Effector memory CD8-positive, alpha-beta T cell (primary cell): ENCODE data around the gene ACTMAP.

Experiments
- ATAC-seq: fragments of 150-1000 bp; cut with Tn5 transposase; replicated peaks from 2 replicates; pipeline ENCODE4 v1.10.0; 2021; ENCODE audit warnings: mild to moderate bottlenecking, moderate library complexity
- DNase-seq, 3 experiments: peaks; one replicate each; pipeline ENCODE4 v3.0.0; 2021
- H3K27ac Mint-ChIP-seq, 2 donors: one replicate each; pipeline ENCODE4 v1.8.0; 2022; ENCODE audit warnings: mild to moderate bottlenecking in 2 of 2, mixed read lengths in 2 of 2, moderate library complexity in 2 of 2
- H3K27me3 Mint-ChIP-seq, 2 donors: one replicate each; pipeline ENCODE4 v1.8.0; 2022; ENCODE audit warnings: mixed read lengths in 2 of 2
- H3K36me3 Mint-ChIP-seq: one replicate; pipeline ENCODE4 v1.8.0; 2022; ENCODE audit warnings: mild to moderate bottlenecking, moderate library complexity, mixed read lengths; ENCODE audit not compliant: insufficient read depth
- H3K4me1 Mint-ChIP-seq, 2 donors: one replicate each; pipeline ENCODE4 v1.8.0; 2022; ENCODE audit warnings: low read depth in 2 of 2, mixed read lengths in 2 of 2
- H3K4me3 Mint-ChIP-seq, 2 donors: one replicate each; pipeline ENCODE4 v1.8.0; 2022; ENCODE audit warnings: mild to moderate bottlenecking in 2 of 2, mixed read lengths in 2 of 2, moderate library complexity in 2 of 2
- H3K9me3 Mint-ChIP-seq, 2 donors: one replicate each; pipeline ENCODE4 v1.8.0; 2022; ENCODE audit warnings: mixed read lengths in 2 of 2

Gene ACTMAP

DNA sequence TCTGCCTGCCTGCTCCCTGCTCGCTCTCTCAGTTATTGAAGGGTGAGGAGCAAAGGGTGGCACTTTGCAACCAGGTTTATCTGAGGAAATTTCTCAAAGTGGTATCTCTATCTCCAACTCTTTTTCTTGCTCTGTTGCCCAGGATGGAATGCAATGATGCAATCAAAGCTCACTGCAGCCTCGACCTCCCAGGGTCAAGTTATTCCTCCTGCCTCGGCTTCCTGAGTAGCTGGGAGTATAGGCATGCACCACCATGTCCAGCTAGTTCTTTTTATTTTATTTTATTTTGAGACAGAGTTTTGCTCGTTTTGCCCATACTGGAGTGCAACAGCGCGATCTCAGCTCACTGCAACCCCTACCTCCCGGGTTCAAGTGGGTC is 4.9 kb downstream of the ACTMAP start:
- Mint-ChIP-seq H3K4me3 (no peak overlapping the region), H3K36me3 (peaks cover 11% of the 10 kb centered on the region), H3K27me3 (no peaks in the 10 kb centered on the region), H3K4me1 (peaks cover 11 to 15% of the 10 kb centered on the region in 2 donors), H3K9me3 (no peaks in the 10 kb centered on the region), H3K27ac (no peak overlapping the region)
- DNase-seq (no peak), ATAC-seq (no peak)

DNA sequence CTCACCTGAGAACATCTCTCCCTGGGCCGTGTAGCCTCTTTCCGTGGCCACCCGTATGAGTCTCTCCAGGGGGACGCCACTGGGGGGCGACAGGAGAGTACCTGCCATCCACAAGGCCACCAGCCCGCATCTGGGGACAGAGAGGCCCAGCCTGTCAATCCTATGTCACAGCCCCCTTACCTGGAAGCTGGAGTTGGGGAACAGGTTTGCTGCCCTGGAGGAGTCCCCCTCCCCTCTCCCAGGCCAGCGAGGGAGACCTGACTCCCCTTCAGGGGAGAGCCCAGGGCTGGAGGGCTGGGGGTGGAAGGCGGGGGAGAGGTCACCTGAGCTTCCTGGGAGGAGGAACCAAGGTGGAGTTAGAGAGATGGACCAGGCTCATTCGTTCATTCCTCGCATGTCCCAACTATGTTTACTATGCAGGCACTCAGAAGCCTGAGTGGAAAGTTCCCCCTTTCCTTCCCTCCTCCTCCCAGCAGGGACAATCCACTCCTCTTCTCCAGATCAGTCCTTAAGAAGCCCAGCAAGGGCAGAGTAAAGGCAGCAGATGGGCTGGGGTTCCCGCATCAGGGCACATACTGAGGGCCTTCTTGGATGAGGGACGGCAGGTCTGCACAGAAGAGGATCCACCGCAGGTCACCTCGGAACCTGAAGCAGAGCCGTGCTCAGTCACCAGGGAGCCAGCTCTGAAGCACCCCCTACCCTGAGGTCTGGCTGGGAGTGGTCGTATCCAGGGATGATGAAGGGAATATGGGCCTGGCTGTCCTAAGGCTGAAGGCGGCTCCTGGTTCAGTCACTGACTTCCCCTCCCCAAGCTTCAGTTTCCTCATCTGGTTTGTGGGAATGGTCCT is 5.5 kb downstream of the ACTMAP start:
- Mint-ChIP-seq H3K4me3 (no peak overlapping the region), H3K4me1 (peaks cover 5 to 9% of the 10 kb centered on the region in 2 donors), H3K27ac (peak overlapping the region in 1 of 2 donors; percentile 25), H3K9me3 (no peaks in the 10 kb centered on the region), H3K36me3 (peaks cover 6% of the 10 kb centered on the region), H3K27me3 (no peaks in the 10 kb centered on the region)
- ATAC-seq (peak; percentile 36), DNase-seq (peak in 2 of 3 experiments; percentile 11 to 23)

DNA sequence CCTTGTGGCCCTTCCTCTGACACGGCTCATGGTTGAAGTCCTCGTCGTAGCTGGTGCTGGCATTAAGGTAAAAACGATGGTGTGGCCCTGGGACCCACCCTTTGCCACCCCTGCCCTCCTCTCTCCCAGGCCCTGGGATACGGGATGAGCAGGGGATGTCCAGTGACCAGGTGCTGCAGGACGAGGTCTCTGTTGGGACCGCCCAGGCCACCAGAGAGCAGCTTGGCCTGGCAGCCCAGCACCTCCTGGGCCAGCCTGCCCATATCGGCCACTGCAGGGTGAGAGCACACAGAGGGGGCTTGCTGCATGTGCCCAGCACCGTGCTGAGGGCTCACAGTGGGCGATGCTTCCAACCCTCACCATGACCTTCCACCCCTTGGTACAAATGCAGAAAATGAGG is 6.4 kb downstream of the ACTMAP start:
- ATAC-seq: no peak
- no peak for DNase-seq
- Mint-ChIP-seq H3K36me3 (peaks cover 6% of the 10 kb centered on the region), H3K4me3 (no peak overlapping the region), H3K27ac (no peak overlapping the region), H3K4me1 (peaks cover 0 to 4% of the 10 kb centered on the region in 2 donors), H3K9me3 (no peaks in the 10 kb centered on the region), H3K27me3 (no peaks in the 10 kb centered on the region)

DNA sequence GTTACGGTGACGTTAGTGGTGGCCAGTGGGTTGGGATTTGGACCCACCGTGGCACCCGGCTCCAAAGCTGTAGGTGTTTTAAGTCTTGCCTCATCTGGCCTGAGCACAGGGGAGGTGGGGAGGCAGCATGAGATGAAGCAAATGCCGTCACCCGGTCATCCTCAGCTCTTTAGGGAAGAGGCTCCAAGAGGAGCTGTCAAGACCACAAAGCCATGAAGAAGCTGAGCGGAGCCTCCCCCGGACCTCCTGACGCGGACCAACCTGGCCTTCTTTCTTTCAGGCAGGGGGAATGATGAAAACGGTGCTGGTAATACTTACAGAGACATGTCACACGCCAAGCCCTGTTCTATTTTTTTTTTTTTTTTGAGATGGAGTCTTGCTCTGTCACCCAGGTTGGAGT is 7.4 kb downstream of the ACTMAP start:
- no peaks in the 10 kb centered on the region for H3K27me3 Mint-ChIP-seq
- H3K4me1 Mint-ChIP-seq: no peaks in the 10 kb centered on the region
- ATAC-seq (no peak), DNase-seq (no peak)
- peaks cover 7% of the 10 kb centered on the region for H3K36me3 Mint-ChIP-seq
- no peak overlapping the region for H3K4me3 Mint-ChIP-seq
- H3K27ac Mint-ChIP-seq: no peak overlapping the region
- no peaks in the 10 kb centered on the region for H3K9me3 Mint-ChIP-seq

DNA sequence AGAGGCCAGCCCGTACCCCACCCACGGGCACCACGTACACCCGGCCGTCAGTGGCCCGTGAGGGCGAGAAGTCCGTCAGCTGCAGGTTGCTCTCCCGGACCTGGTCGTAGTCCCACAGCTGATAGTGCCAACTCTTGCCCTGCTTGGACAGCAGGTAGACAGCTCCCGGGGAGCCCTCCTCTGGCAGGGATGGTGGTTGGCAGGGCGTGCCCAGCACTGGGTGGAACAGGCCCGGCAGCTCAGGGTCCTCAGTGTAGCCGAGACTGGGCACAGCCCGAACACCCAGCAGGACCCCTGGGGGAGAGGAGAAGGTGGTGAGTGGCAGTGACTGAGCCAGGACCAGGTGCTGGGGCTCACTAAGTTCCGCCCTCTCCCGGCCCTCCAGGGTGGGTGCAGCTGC is 7.8 kb downstream of the ACTMAP start:
- peak overlapping the region in 1 of 2 donors; percentile 59 for H3K27ac Mint-ChIP-seq
- ATAC-seq: no peak

DNA sequence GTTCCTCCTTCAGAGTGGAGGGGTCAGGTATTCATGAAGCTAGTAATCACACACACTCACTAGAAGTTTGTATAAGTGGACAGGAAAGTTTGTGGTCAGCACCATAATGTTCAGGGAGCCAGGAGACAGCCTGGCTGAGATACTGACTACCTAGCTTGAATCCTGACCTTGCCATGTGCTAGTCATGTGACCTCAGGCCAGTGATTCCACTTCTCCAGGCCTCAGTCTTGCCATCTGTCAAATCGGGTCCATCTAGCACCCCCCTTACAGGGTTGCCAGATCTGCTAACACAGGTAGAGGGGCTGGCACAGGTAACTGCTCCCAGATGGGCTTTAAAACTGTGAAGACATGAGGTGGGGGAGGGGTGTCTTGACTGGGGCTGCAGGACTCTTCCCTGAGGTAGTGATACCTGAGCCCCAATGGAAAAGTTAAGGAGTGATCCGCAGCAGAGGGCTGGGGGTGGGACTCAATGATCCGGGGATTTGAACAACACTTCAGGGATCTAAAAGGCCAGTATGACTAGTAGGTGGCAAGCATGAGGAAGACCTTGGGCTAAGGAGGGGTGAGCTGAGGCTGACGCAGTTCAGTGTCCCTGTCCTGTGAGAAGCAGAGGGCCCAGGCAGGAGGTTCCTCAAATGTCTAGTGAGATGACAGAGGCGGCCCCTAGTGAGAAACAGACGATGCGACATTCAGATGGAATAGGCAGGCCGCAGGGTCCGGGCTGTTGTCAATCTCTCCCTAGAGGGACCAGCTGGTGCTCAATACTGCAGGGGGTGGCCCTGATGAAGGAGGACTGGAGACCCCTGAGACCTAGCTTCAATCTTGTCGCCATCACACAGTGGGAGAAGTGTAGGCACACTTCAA is 8.5 kb downstream of the ACTMAP start:
- no peaks in the 10 kb centered on the region for H3K9me3 Mint-ChIP-seq
- H3K4me1 Mint-ChIP-seq: no peaks in the 10 kb centered on the region
- DNase-seq (no peak), ATAC-seq (no peak)
- H3K4me3 Mint-ChIP-seq: no peak overlapping the region
- H3K36me3 Mint-ChIP-seq: peaks cover 9% of the 10 kb centered on the region
- no peaks in the 10 kb centered on the region for H3K27me3 Mint-ChIP-seq
- peak overlapping the region in 1 of 2 donors; percentile 59 for H3K27ac Mint-ChIP-seq

More for the DNA sequence above, 7.8 kb downstream of the ACTMAP start:
- no peaks in the 10 kb centered on the region for H3K4me1 Mint-ChIP-seq
- no peaks in the 10 kb centered on the region for H3K27me3 Mint-ChIP-seq
- H3K36me3 Mint-ChIP-seq: peaks cover 8% of the 10 kb centered on the region
- no peak overlapping the region for H3K4me3 Mint-ChIP-seq
- DNase-seq: no peak
- H3K9me3 Mint-ChIP-seq: no peaks in the 10 kb centered on the region

DNA sequence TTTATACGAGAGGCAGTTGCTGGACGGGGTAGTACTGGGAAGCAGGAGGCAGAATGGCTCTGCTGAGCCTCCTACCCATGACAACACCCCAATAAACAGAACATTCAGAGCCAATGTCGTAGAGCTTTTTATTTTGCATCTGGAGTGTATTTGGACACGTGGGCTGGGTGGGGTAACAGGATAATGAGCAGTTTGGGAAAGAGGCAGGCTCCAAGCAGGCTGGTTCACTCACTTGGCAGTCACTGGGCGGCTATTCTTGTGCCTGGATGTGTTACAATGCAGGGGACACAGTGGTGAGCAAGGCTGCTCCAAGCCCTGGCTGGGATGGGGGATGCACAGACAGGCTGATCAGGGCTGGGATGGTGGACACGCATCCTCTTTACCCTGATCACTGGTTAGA is 9.5 kb downstream of the ACTMAP start:
- DNase-seq (no peak), ATAC-seq (no peak)
- H3K4me1 Mint-ChIP-seq: no peaks in the 10 kb centered on the region
- H3K9me3 Mint-ChIP-seq: no peaks in the 10 kb centered on the region
- no peak overlapping the region for H3K4me3 Mint-ChIP-seq
- no peaks in the 10 kb centered on the region for H3K27me3 Mint-ChIP-seq
- H3K27ac Mint-ChIP-seq: peak overlapping the region in 1 of 2 donors; percentile 69
- peaks cover 9% of the 10 kb centered on the region for H3K36me3 Mint-ChIP-seq

DNA sequence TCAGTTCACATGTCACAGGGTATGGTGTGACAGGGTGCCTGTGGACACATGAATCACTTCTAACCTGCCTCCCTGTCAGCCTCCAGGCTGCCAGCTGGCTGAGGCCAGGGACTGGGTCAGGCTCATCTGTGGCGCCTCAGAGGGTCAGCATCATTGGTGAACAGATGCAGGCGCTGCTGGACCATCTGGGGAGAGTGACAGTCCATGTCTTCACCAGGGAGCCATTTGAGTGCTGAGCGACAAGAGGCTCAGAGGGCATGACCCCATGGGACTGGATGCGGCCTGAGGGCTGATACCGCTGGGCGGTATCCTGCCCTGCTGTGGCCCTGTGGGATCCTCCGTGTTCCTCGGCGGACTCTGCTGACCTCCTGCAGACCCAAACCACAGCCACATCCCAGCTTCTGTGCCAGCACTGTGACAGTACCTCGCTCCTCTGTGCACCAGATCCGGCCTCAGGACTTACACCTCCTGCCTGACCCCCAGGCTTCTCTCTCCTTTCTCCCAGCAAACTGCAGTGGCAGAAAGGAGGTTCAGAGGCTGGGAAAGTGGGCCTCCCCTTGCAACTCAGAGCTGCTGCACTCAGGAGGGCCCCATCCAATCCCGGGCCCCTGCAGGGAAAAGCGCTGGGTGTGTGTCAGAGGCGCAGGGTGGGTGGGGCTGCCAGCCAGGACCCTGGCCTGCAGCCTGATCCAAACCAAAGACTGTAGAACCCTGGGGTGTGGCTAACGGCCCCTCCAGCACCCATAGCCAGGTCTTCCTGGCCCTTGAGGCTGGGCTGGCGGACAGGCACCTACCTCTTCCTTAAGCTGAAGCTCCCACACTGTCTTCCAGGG is 10.2 kb downstream of the ACTMAP start:
- H3K4me1 Mint-ChIP-seq: no peaks in the 10 kb centered on the region
- no peak for DNase-seq
- ATAC-seq: no peak
- H3K27me3 Mint-ChIP-seq: no peaks in the 10 kb centered on the region
- peak overlapping the region in 1 of 2 donors; percentile 69 for H3K27ac Mint-ChIP-seq
- H3K36me3 Mint-ChIP-seq: peaks cover 11% of the 10 kb centered on the region
- H3K9me3 Mint-ChIP-seq: no peaks in the 10 kb centered on the region
- no peak overlapping the region for H3K4me3 Mint-ChIP-seq

DNA sequence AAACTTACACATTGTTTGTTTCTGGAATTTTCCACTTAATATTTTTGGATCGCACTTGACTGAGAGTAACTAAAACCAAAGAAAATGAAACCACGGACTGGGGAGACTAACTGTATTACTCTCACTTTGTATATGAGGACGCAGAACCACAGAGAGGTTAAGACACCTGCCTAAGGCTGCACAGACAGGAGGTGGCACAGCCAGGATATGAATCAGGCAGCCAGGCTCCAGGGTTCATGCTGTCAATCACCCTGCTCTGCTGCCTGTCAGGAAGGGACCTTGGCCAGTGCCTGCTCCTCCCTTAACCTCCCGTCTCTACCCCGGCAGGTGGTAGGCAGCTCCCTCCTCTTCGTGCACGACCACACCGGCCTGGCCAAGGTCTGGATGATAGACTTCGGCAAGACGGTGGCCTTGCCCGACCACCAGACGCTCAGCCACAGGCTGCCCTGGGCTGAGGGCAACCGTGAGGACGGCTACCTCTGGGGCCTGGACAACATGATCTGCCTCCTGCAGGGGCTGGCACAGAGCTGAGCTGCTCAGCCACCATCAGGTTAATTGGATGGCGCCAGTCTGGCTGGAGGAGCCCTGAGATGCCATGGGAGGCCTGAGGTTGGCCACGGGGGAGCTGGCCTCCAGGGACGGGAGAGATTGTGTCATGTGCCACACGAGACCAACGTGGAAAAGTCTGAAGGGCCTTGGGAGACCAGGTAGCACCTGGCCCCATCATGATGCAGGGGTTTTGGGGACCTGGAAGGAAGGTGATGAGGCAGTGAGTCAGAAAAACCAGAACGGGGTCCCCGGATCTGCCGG is 11.0 kb downstream of the ACTMAP start:
- H3K4me3 Mint-ChIP-seq: no peak overlapping the region
- H3K9me3 Mint-ChIP-seq: no peaks in the 10 kb centered on the region
- no peak for DNase-seq
- H3K27ac Mint-ChIP-seq: no peak overlapping the region
- H3K36me3 Mint-ChIP-seq: peaks cover 18% of the 10 kb centered on the region
- no peaks in the 10 kb centered on the region for H3K27me3 Mint-ChIP-seq
- no peaks in the 10 kb centered on the region for H3K4me1 Mint-ChIP-seq
- ATAC-seq: no peak

DNA sequence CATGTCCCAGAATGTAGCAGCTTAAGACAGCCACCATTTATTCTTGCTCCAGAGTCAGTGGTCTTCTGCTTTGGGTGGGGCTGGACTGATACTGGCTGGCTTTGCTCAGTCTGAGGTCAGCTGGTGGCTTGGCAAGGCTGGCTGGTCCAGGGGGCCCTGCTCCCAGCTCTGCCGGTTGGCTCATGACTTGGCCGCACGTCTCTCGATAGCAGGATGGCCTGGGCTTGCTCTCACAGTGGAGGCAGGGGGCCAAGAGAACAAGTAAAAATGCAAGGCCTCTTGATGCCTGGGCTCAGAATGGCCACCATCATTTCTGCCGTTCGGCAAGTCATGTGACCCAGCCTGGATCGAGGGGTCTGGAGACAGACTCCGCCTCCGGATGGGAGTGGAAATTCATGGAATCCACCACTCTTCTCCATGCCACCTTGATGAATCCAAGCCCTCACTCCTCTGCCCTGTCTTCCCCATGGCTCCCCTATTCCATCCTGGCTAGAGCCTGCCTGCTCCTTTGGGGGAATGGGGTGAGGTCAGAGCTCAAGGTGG is 13.1 kb downstream of the ACTMAP start:
- Mint-ChIP-seq H3K4me1 (no peaks in the 10 kb centered on the region), H3K27me3 (no peaks in the 10 kb centered on the region), H3K27ac (no peak overlapping the region), H3K36me3 (peaks cover 30% of the 10 kb centered on the region), H3K4me3 (no peak overlapping the region), H3K9me3 (no peaks in the 10 kb centered on the region)
- no peak for ATAC-seq
- DNase-seq: no peak

DNA sequence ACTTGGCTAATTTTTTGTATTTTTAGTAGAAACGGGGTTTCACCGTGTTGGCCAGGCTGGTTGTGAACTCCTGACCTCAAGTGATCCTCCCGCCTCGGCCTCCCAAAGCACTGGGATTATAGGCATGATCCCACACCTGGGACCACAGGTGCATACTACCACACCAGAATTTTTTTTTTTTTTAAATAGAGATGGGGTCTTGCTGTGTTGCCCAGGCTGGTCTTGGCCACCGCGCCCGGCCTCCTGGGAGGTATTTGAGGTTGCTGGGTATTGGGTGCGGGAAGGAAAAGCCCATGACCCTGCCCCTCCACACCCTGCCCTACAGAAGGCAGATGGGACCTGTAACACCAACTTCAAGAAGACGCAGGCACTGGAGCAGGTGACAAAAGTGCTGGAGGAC is 13.6 kb downstream of the ACTMAP start:
- Mint-ChIP-seq H3K27ac (no peak overlapping the region), H3K4me3 (no peak overlapping the region), H3K4me1 (no peaks in the 10 kb centered on the region), H3K9me3 (no peaks in the 10 kb centered on the region), H3K36me3 (peaks cover 35% of the 10 kb centered on the region), H3K27me3 (no peaks in the 10 kb centered on the region)
- ATAC-seq: no peak
- no peak for DNase-seq

DNA sequence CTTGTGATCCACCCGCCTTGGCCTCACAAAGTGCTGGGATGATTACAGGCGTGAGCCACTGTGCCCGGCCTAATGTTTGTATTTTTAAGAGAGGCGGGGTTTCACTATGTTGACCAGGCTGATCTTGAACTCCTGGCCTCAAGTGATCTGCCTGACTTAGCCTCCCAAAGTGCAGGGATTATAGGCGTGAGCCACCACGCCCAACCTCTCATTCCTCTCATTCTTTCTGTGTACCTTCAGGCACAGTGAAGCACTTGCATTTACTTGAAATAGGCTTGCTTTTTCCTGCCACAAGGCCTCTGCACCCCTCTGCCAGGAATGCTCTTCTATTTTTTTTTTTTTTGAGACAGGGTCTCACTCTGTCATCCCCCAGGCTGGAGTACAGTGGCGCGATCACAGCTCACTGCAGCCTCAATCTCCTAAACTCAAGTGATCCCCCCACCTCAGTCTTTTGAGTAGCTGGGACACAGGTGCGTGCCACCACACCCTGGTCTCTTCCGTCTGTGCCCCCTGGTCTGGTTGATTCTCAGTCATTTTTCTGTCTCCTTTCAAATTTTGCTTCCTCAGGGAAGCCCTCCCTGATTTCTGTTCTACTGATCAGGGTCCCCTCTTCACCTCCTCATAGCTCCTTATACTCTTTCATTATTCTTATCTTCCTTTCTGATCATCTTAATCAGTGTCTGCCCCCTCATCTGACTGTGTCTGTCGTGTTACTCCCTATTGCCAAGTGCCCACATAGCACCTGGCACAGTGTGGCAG is 15.1 kb downstream of the ACTMAP start:
- no peak for ATAC-seq
- DNase-seq: no peak
- Mint-ChIP-seq H3K9me3 (no peaks in the 10 kb centered on the region), H3K27ac (peak overlapping the region in 1 of 2 donors; percentile 20), H3K4me1 (no peaks in the 10 kb centered on the region), H3K36me3 (peaks cover 41% of the 10 kb centered on the region), H3K4me3 (no peak overlapping the region), H3K27me3 (no peaks in the 10 kb centered on the region)
